Lung (tissue), 12 donors: ENCODE results near the gene H2AZ2. TPM values are rescaled to one million over a fixed set of nuclear protein-coding genes. Genes with fewer than 3 reads are reported as not detected.
"Not testable (repeated sequence)": the region's sequence is repeated elsewhere in the genome, so short reads cannot be mapped to it uniquely, and the experiment has no call there.

ENCODE experiments used
- ATAC-seq: fragments of 200-7000 bp; cut with Tn5 transposase; one replicate; pipeline ENCODE4 v1.9.1; 2020; ENCODE audit warnings: moderate number of reproducible peaks; ENCODE audit not compliant: insufficient read depth, low FRiP score
- DNase-seq, 3 donors: peaks; one replicate each; pipeline ENCODE4 v3.0.0-alpha.2; 2013 to 2017
- H3K27ac ChIP-seq, 2 donors: one replicate each; pipeline ENCODE4 v1.5.1; 2013; ENCODE audit warnings: mild to moderate bottlenecking in 2 of 2, moderate library complexity in 2 of 2, control low read depth in 1 of 2, inconsistent platforms in 1 of 2, low read depth in 1 of 2, low read length in 1 of 2
- H3K27me3 ChIP-seq, 3 donors: one replicate each; pipeline ENCODE4 v1.5.1; 2013; ENCODE audit warnings: low read length in 2 of 3; ENCODE audit not compliant: control insufficient read depth in 3 of 3, insufficient read depth in 3 of 3
- H3K36me3 ChIP-seq, 4 donors: one replicate each; pipeline ENCODE4 v1.5.1; 2013; ENCODE audit warnings: low read length in 4 of 4, mild to moderate bottlenecking in 1 of 4, moderate library complexity in 1 of 4; ENCODE audit not compliant: control insufficient read depth in 4 of 4, insufficient read depth in 4 of 4
- H3K4me1 ChIP-seq, 5 donors: one replicate each; pipeline ENCODE4 v1.5.1; 2013; ENCODE audit warnings: low read length in 5 of 5, mild to moderate bottlenecking in 2 of 5, moderate library complexity in 1 of 5; ENCODE audit not compliant: control insufficient read depth in 5 of 5, insufficient read depth in 5 of 5
- H3K4me3 ChIP-seq: one replicate; pipeline ENCODE4 v1.5.1; 2013; ENCODE audit warnings: mild to moderate bottlenecking, control low read depth, moderate library complexity
- H3K9ac ChIP-seq, 2 donors: one replicate each; pipeline ENCODE4 v1.5.1; 2013; ENCODE audit warnings: low read length in 2 of 2, control low read depth in 1 of 2; ENCODE audit not compliant: insufficient read depth in 1 of 2
- H3K9me3 ChIP-seq, 4 donors: one replicate each; pipeline ENCODE4 v1.5.1; 2013; ENCODE audit warnings: low read length in 3 of 4, mild to moderate bottlenecking in 1 of 4, moderate library complexity in 1 of 4; ENCODE audit not compliant: control insufficient read depth in 4 of 4, insufficient read depth in 3 of 4
- CTCF ChIP-seq: IDR thresholded peaks from 2 replicates; pipeline ENCODE4 v1.5.1; 2012; ENCODE audit warnings: mild to moderate bottlenecking; ENCODE audit errors: control extremely low read depth, extremely low read depth
- WGBS, 2 donors: extraction: QIAGEN DNeasy Blood & Tissue Kit; methylation state at CpG; one replicate each; pipeline ENCODE4 v1.1.7; 2013; 5-methylcytosine and 5-hydroxymethylcytosine counted together
- polyA plus RNA-seq, 2 donors: library from polyadenylated mRNA; stranded (reverse); fragments of 200-250 nt; gene quantifications; one replicate each; pipeline ENCODE4 v1.2.1, GENCODE V29; 2013
- total RNA-seq, 2 donors: library from RNA; depleted of rRNA in 1 of 2; stranded (reverse); fragments of >200 nt in 1 of 2; gene quantifications; one replicate each; pipeline ENCODE4 v1.2.1, GENCODE V29; 2014 to 2021
- donor health status: control.
- donor health status: control.
- donor health status: Bipolar disorder and iron deficiency.
- donor health status: healthy.
- donor health status: DM: yes; HTN: yes; CAD: no.

Gene H2AZ2
- total and polyA plus RNA-seq, 4 donors = 81.0 to 202 (median 111) TPM

- WGBS, 2 donors = 89 to 90% methylated on average over 4 of the region's 4 CpGs
- no peaks in the 10 kb centered on the region for H3K27me3 ChIP-seq
- H3K27ac ChIP-seq = no peak overlapping the region
- DNase-seq (no peak), ATAC-seq (no peak)
- no peaks in the 10 kb centered on the region for H3K4me1 ChIP-seq
- H3K4me3 ChIP-seq = no peak overlapping the region
- no peak for TF ChIP-seq CTCF
- H3K36me3 ChIP-seq = peaks cover 0 to 10% (median 2%) of the 10 kb centered on the region in 4 donors
- no peaks in the 10 kb centered on the region for H3K9me3 ChIP-seq
- no peak overlapping the region for H3K9ac ChIP-seq
Measured at GRCh38 chr7:44808914-44809393, 38.9 kb downstream of the H2AZ2 start.

- no peak overlapping the region for H3K9ac ChIP-seq
- no peak overlapping the region for H3K27ac ChIP-seq
- DNase-seq (no peak), ATAC-seq (no peak)
- H3K4me3 ChIP-seq = no peak overlapping the region
- H3K27me3 ChIP-seq = no peaks in the 10 kb centered on the region
- H3K36me3 ChIP-seq = peaks cover 16 to 29% (median 20%) of the 10 kb centered on the region in 4 donors
- peaks cover 0 to 2% (median 0%) of the 10 kb centered on the region in 5 donors for H3K4me1 ChIP-seq
- no peak for TF ChIP-seq CTCF
- H3K9me3 ChIP-seq = no peaks in the 10 kb centered on the region
- 94% methylated on average over 5 of the region's 5 CpGs for WGBS, 2 donors
Measured at GRCh38 chr7:44805950-44806349, 41.9 kb downstream of the H2AZ2 start.

- H3K36me3 ChIP-seq = peaks cover 26 to 41% (median 32%) of the 10 kb centered on the region in 4 donors
- WGBS, 2 donors = 93 to 96% methylated on average over 10 of the region's 10 CpGs
- not testable (repeated sequence) for H3K27me3 ChIP-seq, H3K9me3 ChIP-seq, H3K9ac ChIP-seq, DNase-seq, H3K27ac ChIP-seq, H3K4me1 ChIP-seq, H3K4me3 ChIP-seq, ATAC-seq
Measured at GRCh38 chr7:44803828-44804519, 43.9 kb downstream of the H2AZ2 start.

- ATAC-seq = no peak
- no peaks in the 10 kb centered on the region for H3K27me3 ChIP-seq
- H3K9me3 ChIP-seq = no peaks in the 10 kb centered on the region
- peaks cover 3 to 13% (median 9%) of the 10 kb centered on the region in 5 donors for H3K4me1 ChIP-seq
- no peak for DNase-seq
- WGBS, 2 donors = 93% methylated on average over 5 of the region's 5 CpGs
- no peak overlapping the region for H3K27ac ChIP-seq
- H3K4me3 ChIP-seq = no peak overlapping the region
- peaks cover 28 to 41% (median 38%) of the 10 kb centered on the region in 4 donors for H3K36me3 ChIP-seq
- no peak for TF ChIP-seq CTCF
- no peak overlapping the region for H3K9ac ChIP-seq
Measured at GRCh38 chr7:44802418-44803025, 45.4 kb downstream of the H2AZ2 start.
